Right ventricle myocardium superior (tissue), 1 donor: ENCODE results near the gene TMEM74B. TPM values are rescaled to one million over a fixed set of nuclear protein-coding genes. Genes with fewer than 3 reads are reported as not detected.

Experiments
- ATAC-seq: fragments of 200-7000 bp; cut with Tn5 transposase; one replicate; pipeline ENCODE4 v1.9.1; 2020; ENCODE audit warnings: mild to moderate bottlenecking; ENCODE audit not compliant: poor library complexity
- DNase-seq: peaks from one replicate; pipeline ENCODE4 v3.0.0-alpha.2; 2020
- intact Hi-C: fragments of 100-400 bp; cut with DNase I; formaldehyde crosslinking; loops from one replicate; pipeline ENCODE4 v1.11.2; 2022
- total RNA-seq: library from RNA; stranded (reverse); fragmentation: NEBNext Ultra II Directional; extraction: Animal tissue kit (Norgen Biotek cat#: 25700); gene quantifications from one replicate; pipeline ENCODE4 v1.2.1, GENCODE V29; 2021
- donor health status: DM: no; HTN: yes; CAD: no; lungs with severe emphysema.

TMEM74B gene
- total RNA-seq, 1 donor from 2014 or later = 5.2 TPM

GRCh38 chr20:1186367-1186991 is 1.7 kb upstream of the TMEM74B start:
- intact Hi-C loops = no loop called here
- DNase-seq = no peak
- no peak for ATAC-seq

GRCh38 chr20:1185790-1186334 is 1.1 kb upstream of the TMEM74B start:
- ATAC-seq (peak; percentile 74), DNase-seq (peak; percentile 63)
- intact Hi-C loops = no loop called here

GRCh38 chr20:1185316-1185741 is 548 bp upstream of the TMEM74B start:
- ATAC-seq (peak; percentile 56), DNase-seq (no peak)
- intact Hi-C loops = no loop called here

GRCh38 chr20:1184260-1184637 is 532 bp downstream of the TMEM74B start:
- ATAC-seq = no peak
- intact Hi-C loops = no loop called here
- DNase-seq = no peak

GRCh38 chr20:1183153-1183552 is 1.6 kb downstream of the TMEM74B start:
- intact Hi-C loops = no loop called here
- ATAC-seq (no peak), DNase-seq (no peak)

- ATAC-seq (no peak), DNase-seq (peak; percentile 60)
- intact Hi-C loops = no loop called here
Observed at GRCh38 chr20:1182106-1182505, 2.7 kb downstream of the TMEM74B start.

- DNase-seq (no peak), ATAC-seq (no peak)
- intact Hi-C loops = no loop called here
Observed at GRCh38 chr20:1180949-1181348, 3.8 kb downstream of the TMEM74B start.

- ATAC-seq (no peak), DNase-seq (no peak)
- intact Hi-C loops = no loop called here
Observed at GRCh38 chr20:1178623-1179022, 6.2 kb downstream of the TMEM74B start.

GRCh38 chr20:1178103-1178502 is 6.7 kb downstream of the TMEM74B start:
- ATAC-seq = no peak
- no peak for DNase-seq
- intact Hi-C loops = no loop called here

- ATAC-seq (no peak), DNase-seq (no peak)
- intact Hi-C loops = no loop called here
Observed at GRCh38 chr20:1177680-1178079, 7.1 kb downstream of the TMEM74B start.

GRCh38 chr20:1174787-1175186 is 10.0 kb downstream of the TMEM74B start:
- DNase-seq (no peak), ATAC-seq (no peak)
- intact Hi-C loops = no loop called here

GRCh38 chr20:1173698-1174097 is 11.1 kb downstream of the TMEM74B start:
- intact Hi-C loops = no loop called here
- ATAC-seq (no peak), DNase-seq (no peak)

GRCh38 chr20:1171461-1172093 is 13.2 kb downstream of the TMEM74B start:
- DNase-seq (peak; percentile 51), ATAC-seq (no peak)
- intact Hi-C loops = no loop called here

GRCh38 chr20:1169224-1169623 is 15.6 kb downstream of the TMEM74B start:
- DNase-seq (no peak), ATAC-seq (no peak)
- intact Hi-C loops = no loop called here

- no peak for DNase-seq
- no peak for ATAC-seq
- intact Hi-C loops = no loop called here
Observed at GRCh38 chr20:1166948-1167720, 17.6 kb downstream of the TMEM74B start.

GRCh38 chr20:1165941-1166340 is 18.8 kb downstream of the TMEM74B start:
- DNase-seq (no peak), ATAC-seq (no peak)
- intact Hi-C loops = no loop called here

- DNase-seq = no peak
- intact Hi-C loops = no loop called here
- ATAC-seq = no peak
Observed at GRCh38 chr20:1165521-1165920, 19.3 kb downstream of the TMEM74B start.

- intact Hi-C loops = no loop called here
- DNase-seq (no peak), ATAC-seq (no peak)
Observed at GRCh38 chr20:1164871-1165270, 19.9 kb downstream of the TMEM74B start.

GRCh38 chr20:1163653-1164052 is 21.1 kb downstream of the TMEM74B start:
- ATAC-seq = peak; percentile 46
- intact Hi-C loops = no loop called here
- no peak for DNase-seq

GRCh38 chr20:1163105-1163504 is 21.7 kb downstream of the TMEM74B start:
- intact Hi-C loops = no loop called here
- no peak for DNase-seq
- no peak for ATAC-seq
